Muscle of back (tissue), 11 donors: Measurements from ENCODE around the gene CTAGE4. TPM values are rescaled to one million over a fixed set of nuclear protein-coding genes. Genes with fewer than 3 reads are reported as not detected.
"Not testable (repeated sequence)": the region's sequence is repeated elsewhere in the genome, so short reads cannot be mapped to it uniquely, and the experiment has no call there.

ENCODE experiments used
- DNase-seq, 3 donors: peaks; one replicate each; pipeline versions ENCODE4 v3.0.0 to v3.0.0-alpha.2; 2013
- polyA plus RNA-seq, 10 donors: library from polyadenylated mRNA; unstranded; fragments of 120-200 nt; gene quantifications; one replicate each; pipeline ENCODE4 v1.2.1, GENCODE V29; 2013; ENCODE audit not compliant: insufficient read length in 10 of 10

The CTAGE4 gene
- polyA plus RNA-seq, 10 donors = 0.59 to 1.9 (median 0.75) TPM; not detected in 2

DNA sequence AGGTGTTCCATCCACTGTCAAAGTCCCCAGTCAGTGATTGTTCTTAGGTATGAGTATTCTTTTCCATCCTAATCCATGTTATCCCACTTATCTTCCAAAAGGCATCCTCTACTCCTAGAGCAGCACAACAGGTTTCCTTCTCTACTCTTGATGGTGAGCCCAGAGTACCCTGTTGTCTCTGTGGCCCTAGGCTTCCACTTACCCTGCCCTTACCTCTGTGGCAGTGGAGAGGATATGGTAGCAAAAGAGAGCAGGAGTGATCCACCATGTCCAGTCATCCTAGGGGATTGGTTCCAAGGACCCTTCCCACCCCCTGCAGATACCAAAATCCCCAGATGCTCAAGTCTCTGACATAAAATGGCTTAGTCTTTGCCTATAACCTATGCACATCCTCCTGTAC, 33.9 kb downstream of the CTAGE4 start:
- not testable (repeated sequence) for DNase-seq

DNA sequence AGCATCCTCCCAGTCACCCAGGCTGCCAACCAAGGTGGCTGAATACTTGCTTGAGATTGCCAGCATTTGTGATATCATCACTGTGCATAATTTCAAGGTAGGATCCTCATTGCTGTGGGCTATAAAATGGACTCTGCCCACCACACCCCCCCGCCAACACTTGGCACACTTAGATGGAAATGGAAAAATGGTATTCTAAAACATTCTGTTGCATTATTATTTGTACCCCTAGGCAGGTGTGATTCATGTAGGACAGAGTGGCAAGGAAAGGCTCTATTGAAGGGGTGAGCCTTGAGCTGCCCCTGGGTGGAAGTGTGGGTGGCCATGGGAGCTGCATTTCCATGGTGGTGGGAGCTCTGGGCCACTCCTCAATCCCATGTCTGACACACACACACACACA, 35.3 kb downstream of the CTAGE4 start:
- DNase-seq = not testable (repeated sequence)

DNA sequence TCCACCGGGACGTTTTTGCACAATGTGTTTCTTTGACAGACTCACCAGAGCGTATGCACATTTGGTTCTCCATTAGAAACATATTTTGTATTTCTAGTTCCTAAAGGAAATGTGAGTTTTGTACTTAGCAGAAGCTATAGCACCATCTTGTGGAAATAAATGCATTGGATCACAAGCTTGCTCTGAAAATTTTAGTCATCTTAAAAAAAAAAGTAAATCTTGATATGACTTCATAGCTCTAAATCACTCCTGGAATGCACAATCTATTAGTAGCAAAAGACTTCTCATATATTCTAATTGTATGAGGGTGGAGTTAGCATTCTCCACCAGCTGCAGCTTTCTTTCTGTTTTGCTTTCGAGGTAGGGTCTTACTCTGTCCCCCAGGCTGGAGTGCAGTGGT, 35.9 kb downstream of the CTAGE4 start:
- not testable (repeated sequence) for DNase-seq

DNA sequence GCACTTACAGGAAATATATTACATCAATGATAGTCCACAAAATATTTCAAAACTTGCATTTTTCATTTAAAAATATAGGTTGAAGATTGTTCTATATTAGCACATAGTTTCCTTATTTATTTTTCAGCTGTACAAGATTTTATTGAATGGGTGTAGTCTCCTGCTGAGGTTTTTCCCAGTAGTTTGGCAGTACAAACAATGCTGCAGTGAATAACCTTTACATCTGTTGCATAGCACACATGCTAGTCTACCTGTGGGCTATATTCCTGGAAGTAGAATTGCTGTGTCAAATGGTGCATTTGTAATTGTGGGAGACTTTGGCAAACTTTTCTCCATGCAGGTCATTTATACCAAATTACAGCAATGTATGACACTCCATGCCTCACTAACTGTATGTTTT, 37.3 kb downstream of the CTAGE4 start:
- DNase-seq = not testable (repeated sequence)

DNA sequence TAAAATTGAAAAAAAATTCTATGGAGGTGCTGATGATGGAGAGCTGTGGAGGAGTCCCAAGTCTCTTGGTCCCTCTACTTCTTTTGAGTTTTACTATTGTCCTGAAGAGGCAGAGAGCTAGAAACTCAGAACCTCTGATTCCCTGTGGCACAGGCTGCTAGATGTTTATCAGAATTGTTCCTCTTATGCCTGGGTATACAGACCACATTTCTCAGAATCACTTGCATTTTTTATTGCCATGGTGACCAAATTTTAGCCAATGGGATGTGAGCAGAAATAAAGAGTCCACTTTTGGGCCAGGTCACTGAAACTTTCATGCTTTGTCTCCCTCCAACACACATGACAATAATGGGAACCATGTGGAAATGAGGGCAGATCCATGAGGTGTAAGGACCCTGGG, 40.4 kb downstream of the CTAGE4 start:
- DNase-seq = not testable (repeated sequence)

DNA sequence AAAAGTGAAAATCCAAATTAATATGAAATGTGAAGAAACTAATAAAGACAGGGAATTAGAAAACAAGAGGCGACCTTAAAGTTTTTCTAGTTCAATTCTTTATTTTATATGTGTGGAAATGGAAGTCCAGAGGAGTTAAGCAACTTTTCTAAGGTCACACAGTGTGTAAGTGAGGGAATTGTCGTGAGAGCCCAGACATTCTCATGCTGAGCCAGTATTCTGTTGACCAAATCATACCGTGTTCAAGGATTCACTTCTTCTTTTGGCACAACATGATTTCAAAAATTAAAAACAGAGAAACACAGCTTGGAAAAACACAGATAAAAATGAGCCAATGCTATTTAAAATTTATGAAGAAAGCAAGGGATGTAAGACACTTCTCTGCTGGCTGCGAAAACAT, 43.6 kb downstream of the CTAGE4 start:
- DNase-seq = not testable (repeated sequence)

DNA sequence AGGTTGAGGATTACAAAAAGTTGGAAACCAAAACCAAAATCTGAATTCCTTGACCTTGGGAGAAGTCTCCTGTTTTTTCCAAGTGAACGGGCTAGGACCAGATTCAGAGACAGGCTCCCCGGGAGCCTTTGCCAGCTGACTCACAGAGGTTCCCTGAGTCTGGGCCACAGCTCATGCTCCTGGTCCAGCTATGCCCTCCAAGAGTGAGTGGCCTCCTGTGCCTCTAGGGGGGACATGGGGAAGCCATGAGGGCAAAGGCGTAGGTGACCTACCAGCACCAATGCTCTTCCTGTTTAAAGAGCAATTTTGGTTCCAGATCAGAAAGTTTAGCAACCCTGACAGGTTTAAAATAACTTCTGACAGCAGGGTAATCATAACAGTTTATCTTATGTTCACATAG, 45.5 kb downstream of the CTAGE4 start:
- DNase-seq = not testable (repeated sequence)

DNA sequence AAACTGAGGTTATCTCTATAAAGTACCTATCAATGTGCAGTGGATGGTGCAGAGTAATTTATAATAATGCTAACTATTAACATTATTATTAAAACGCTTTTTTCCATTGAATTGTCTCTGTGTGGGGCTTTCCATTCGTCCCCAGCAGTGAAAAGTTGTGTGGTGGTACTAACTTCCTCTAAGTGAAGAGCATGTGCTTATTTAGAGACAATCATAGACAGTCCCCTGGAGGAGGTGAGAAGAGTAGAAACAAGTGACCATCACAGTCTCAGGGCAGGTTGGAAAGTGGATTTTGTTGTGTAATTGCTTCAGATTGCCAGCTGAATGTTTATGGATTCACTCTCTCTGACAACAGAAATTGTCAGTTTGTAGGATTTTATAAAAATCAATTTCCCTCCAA, 47.8 kb downstream of the CTAGE4 start:
- not testable (repeated sequence) for DNase-seq

DNA sequence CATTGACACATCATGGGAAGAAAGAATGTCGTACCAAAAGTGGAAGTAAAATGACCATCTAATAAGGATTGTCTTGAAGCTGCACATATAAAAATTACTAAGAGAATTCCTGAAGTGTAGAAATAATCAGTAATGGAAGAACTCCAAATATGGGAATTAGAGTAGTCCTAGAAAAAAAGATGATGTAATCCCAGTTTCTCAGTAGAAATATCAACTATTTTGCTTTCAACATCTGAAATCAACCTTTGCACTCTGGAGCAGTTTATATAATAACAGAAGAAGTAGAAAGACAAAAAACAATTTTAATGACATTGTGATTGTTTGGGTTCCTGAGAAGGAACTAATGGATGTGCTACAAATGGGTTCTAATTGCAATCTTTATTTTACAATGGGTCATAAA, 49.8 kb downstream of the CTAGE4 start:
- not testable (repeated sequence) for DNase-seq

Other genes with a start within 250 kb of the CTAGE4 start
- not detected for gene OR2F2, start 248.2 kb upstream of the CTAGE4 start, polyA plus RNA-seq
- gene OR2F1, start 228.6 kb upstream of the CTAGE4 start, polyA plus RNA-seq = under 1 TPM in 4 of 10 donors, not detected in 6; 0.05 to 0.21 (median 0.10) TPM
- under 1 TPM in 1 of 10 donors, not detected in 9; 0.05 TPM for gene OR6B1, start 183.1 kb upstream of the CTAGE4 start, polyA plus RNA-seq
- under 1 TPM in 4 of 10 donors, not detected in 6; 0.01 to 0.09 (median 0.04) TPM for gene OR2A5, start 134.5 kb upstream of the CTAGE4 start, polyA plus RNA-seq
- gene OR2A25, start 113.7 kb upstream of the CTAGE4 start, polyA plus RNA-seq = under 1 TPM in 1 of 10 donors, not detected in 9; 0.16 TPM
- under 1 TPM in 1 of 10 donors, not detected in 9; 0.05 TPM for gene OR2A12, start 97.2 kb upstream of the CTAGE4 start, polyA plus RNA-seq
- not detected for gene OR2A2, start 73.9 kb upstream of the CTAGE4 start, polyA plus RNA-seq
- gene OR2A14, start 60.3 kb upstream of the CTAGE4 start, polyA plus RNA-seq = not detected
- gene ARHGEF35, start 12.4 kb downstream of the CTAGE4 start, polyA plus RNA-seq = 1 to 10 TPM in 9 of 10 donors, under 1 TPM in 1; 0.72 to 3.1 (median 1.9) TPM
- under 1 TPM; 0.19 to 0.85 (median 0.37) TPM for gene OR2A42, start 56.1 kb downstream of the CTAGE4 start, polyA plus RNA-seq
- 1 to 10 TPM in 7 of 10 donors, under 1 TPM in 3; 0.20 to 2.7 (median 1.5) TPM for gene OR2A7, start 81.3 kb downstream of the CTAGE4 start, polyA plus RNA-seq
- gene CTAGE8, start 85.8 kb downstream of the CTAGE4 start, polyA plus RNA-seq = 1 to 10 TPM in 3 of 10 donors, under 1 TPM in 5, not detected in 2; 0.11 to 1.6 (median 0.75) TPM
- under 1 TPM; 0.19 to 0.63 (median 0.39) TPM for gene OR2A1, start 129.0 kb downstream of the CTAGE4 start, polyA plus RNA-seq
- gene ARHGEF5, start 171.9 kb downstream of the CTAGE4 start, polyA plus RNA-seq = 1 to 10 TPM; 1.6 to 5.5 (median 2.4) TPM
- under 1 TPM in 2 of 10 donors, not detected in 8; 0.23 to 0.50 TPM for gene NOBOX, start 220.2 kb downstream of the CTAGE4 start, polyA plus RNA-seq